ENCODE results near the gene TBK1. TPM values are rescaled to one million over a fixed set of nuclear protein-coding genes. Genes with fewer than 3 reads are reported as not detected.

TBK1 gene
- total RNA-seq, 1 donor from 2014 or later, result 29.0 TPM

- Histone ChIP-seq H3K36me3 (peaks cover 0 to 95% of the 10 kb centered on the region in 2 donors), H3K4me3 (no peak overlapping the region), H3K9me3 (no peaks in the 10 kb centered on the region), H3K4me1 (no peaks in the 10 kb centered on the region), H3K27me3 (no peaks in the 10 kb centered on the region), H3K27ac (no peak overlapping the region)
- intact Hi-C loops (cut with DNase I), result no loop called here
- DNase-seq (ENCODE audit: extremely low spot score in 2 of 2), result no peak
- TF ChIP-seq POLR2A (IDR thresholded peaks at IDR 0.05), result no peak
- no peak for TF ChIP-seq POLR2AphosphoS5 (IDR thresholded peaks at IDR 0.05; ENCODE audit: insufficient read depth in 1 of 2, low read depth in 1 of 2)
- TF ChIP-seq CTCF (IDR thresholded peaks at IDR 0.05), result no peak
Observed at GRCh38 chr12:64419696-64420095, 32.2 kb upstream of the TBK1 start.

DNA sequence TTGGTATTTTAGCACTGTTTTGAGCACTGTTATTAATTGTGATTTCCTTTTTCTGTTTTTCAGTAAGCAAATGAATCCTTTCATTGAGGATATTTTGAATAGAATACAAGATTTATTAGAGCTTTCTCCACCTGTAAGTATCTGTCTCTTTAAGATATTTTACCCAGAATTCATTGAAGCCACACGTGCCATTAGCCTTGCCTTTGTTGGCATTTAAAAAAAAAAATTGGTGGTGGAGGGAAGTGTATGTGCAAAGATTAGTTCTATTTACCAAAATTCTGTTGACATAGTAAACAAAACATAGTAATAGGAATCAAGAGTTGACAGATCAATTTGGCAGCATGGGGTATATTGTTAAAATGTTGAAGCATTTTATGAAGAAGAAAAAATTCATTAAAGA lies 23.9 kb upstream of the TBK1 start:
- TF ChIP-seq POLR2AphosphoS5 (IDR thresholded peaks at IDR 0.05; ENCODE audit: insufficient read depth in 1 of 2, low read depth in 1 of 2) (no peak), POLR2A (IDR thresholded peaks at IDR 0.05) (no peak), CTCF (IDR thresholded peaks at IDR 0.05) (no peak)
- Histone ChIP-seq H3K36me3 (peaks cover 8 to 94% of the 10 kb centered on the region in 2 donors), H3K4me1 (no peaks in the 10 kb centered on the region), H3K27ac (no peak overlapping the region), H3K4me3 (no peak overlapping the region), H3K9me3 (no peaks in the 10 kb centered on the region), H3K27me3 (no peaks in the 10 kb centered on the region)
- no peak for DNase-seq (ENCODE audit: extremely low spot score in 2 of 2)
- intact Hi-C loops (cut with DNase I), result no loop called here

DNA sequence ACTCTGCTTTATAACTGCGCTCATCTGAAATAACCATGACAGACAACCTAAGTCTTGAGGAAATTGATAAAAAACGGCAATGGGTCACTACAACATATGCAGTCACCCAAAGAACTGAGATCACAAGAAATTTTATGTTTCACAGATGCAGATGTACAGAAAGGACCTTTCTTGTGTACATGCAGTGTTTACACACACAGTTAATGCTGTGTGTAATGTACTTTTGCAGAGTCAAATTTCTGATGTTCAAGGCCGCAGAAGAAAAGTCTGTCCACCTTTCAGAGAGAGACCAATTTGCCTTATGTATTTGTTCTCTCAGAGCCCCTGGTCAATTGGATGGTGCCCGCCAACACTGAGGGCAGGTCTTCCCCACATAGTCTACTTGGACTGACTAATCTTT lies 23.0 kb upstream of the TBK1 start:
- peaks cover 8 to 95% of the 10 kb centered on the region in 2 donors for H3K36me3 ChIP-seq
- DNase-seq (ENCODE audit: extremely low spot score in 2 of 2), result no peak
- H3K27me3 ChIP-seq, result no peaks in the 10 kb centered on the region
- intact Hi-C loops (cut with DNase I), result no loop called here
- no peaks in the 10 kb centered on the region for H3K4me1 ChIP-seq
- H3K27ac ChIP-seq, result no peak overlapping the region
- H3K9me3 ChIP-seq, result no peaks in the 10 kb centered on the region
- TF ChIP-seq POLR2AphosphoS5 (IDR thresholded peaks at IDR 0.05; ENCODE audit: insufficient read depth in 1 of 2, low read depth in 1 of 2) (no peak), POLR2A (IDR thresholded peaks at IDR 0.05) (no peak), CTCF (IDR thresholded peaks at IDR 0.05) (no peak)
- H3K4me3 ChIP-seq, result no peak overlapping the region

DNA sequence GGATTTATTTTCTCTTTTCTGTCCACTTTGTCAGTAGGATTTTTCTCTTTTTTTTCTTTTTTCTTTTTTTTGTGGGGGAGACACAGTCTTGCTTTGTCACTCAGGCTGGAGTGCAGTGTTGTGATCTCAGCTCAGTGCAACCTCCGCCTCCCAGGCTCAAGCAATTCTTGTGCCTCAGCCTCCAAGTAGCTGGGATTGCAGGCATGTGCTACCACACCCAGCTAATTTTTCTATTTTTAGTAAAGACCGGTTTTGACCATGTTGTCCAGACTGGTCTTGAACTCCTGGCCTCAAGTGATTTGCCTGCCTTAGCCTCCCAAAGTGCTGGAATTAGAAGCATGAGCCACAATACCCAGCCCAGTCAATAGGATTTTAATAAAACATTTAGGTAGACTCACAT lies 21.0 kb upstream of the TBK1 start:
- TF ChIP-seq POLR2A (IDR thresholded peaks at IDR 0.05), result no peak
- TF ChIP-seq CTCF (IDR thresholded peaks at IDR 0.05), result no peak
- no peak for TF ChIP-seq POLR2AphosphoS5 (IDR thresholded peaks at IDR 0.05; ENCODE audit: insufficient read depth in 1 of 2, low read depth in 1 of 2)
- Histone ChIP-seq H3K4me3 (no peak overlapping the region), H3K4me1 (no peaks in the 10 kb centered on the region), H3K9me3 (no peaks in the 10 kb centered on the region), H3K27me3 (no peaks in the 10 kb centered on the region), H3K36me3 (peaks cover 8 to 95% of the 10 kb centered on the region in 2 donors), H3K27ac (no peak overlapping the region)
- no peak for DNase-seq (ENCODE audit: extremely low spot score in 2 of 2)
- intact Hi-C loops (cut with DNase I), result no loop called here

DNA sequence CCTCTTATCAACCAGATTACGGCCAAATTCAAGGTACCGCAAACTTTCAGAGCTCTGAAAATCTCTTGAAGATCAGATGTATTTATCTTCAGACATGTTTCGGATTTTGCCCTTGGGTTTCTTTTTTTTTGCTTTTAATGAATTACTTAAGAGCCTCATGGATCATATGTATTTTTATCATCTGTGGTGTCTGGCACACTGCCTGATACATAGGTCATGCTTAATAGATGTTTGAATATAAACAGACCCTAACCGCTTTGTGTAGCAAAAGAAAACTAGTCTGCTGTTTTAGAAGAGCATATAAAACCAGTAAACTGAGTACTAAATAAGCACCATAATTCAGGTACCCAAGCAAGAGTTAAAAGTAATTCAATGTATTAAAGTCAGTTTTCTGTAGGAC lies 20.1 kb upstream of the TBK1 start:
- no peaks in the 10 kb centered on the region for H3K4me1 ChIP-seq
- H3K27ac ChIP-seq, result no peak overlapping the region
- intact Hi-C loops (cut with DNase I), result no loop called here
- DNase-seq (ENCODE audit: extremely low spot score in 2 of 2), result no peak
- H3K4me3 ChIP-seq, result no peak overlapping the region
- no peaks in the 10 kb centered on the region for H3K27me3 ChIP-seq
- H3K9me3 ChIP-seq, result no peaks in the 10 kb centered on the region
- peaks cover 8 to 95% of the 10 kb centered on the region in 2 donors for H3K36me3 ChIP-seq
- no peak for TF ChIP-seq POLR2AphosphoS5 (IDR thresholded peaks at IDR 0.05; ENCODE audit: insufficient read depth in 1 of 2, low read depth in 1 of 2)
- TF ChIP-seq CTCF (IDR thresholded peaks at IDR 0.05), result no peak
